Hematopoietic multipotent progenitor cell treated with erythropoietin and hydrocortisone succinate and interleukin-3 and kit ligand, for 8 days (in vitro differentiated cells): ENCODE data around the gene BYSL.

Experiments used
- DNase-seq: peaks from one replicate; pipeline ENCODE4 v3.0.0-alpha.2; 2015

Gene BYSL, protein sequence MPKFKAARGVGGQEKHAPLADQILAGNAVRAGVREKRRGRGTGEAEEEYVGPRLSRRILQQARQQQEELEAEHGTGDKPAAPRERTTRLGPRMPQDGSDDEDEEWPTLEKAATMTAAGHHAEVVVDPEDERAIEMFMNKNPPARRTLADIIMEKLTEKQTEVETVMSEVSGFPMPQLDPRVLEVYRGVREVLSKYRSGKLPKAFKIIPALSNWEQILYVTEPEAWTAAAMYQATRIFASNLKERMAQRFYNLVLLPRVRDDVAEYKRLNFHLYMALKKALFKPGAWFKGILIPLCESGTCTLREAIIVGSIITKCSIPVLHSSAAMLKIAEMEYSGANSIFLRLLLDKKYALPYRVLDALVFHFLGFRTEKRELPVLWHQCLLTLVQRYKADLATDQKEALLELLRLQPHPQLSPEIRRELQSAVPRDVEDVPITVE

GRCh38 chr6:41920921-41921711 lies at the start of gene BYSL, which contains the start of gene MED20:
Gene BYSL (plus strand): TSS chr6:41921499. CDS start chr6:41921563, 64 bp downstream.
Gene MED20 (minus strand): TSS chr6:41921139. CDS start chr6:41921018, 121 bp downstream.
- peak; percentile 95 for DNase-seq

DNA sequence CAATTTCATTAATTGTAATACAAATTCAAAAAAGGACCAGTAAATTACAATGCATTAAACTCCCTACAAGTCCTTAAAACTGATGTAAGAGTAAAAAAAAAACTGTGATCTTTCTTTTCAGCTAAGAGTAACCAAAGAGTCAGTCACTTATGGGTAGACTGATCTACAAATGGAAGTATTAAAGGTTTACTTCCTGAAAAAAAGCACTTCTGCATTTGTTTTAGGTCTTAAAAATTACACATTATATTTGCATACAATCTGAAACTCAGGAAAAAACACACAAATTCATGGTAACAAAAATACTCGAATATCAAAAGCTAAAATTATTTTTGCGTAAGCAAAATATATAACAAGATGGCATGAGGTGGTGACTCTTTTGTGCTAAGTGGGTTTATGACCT lies 49.6 kb upstream of the BYSL start:
- DNase-seq, result no peak

DNA sequence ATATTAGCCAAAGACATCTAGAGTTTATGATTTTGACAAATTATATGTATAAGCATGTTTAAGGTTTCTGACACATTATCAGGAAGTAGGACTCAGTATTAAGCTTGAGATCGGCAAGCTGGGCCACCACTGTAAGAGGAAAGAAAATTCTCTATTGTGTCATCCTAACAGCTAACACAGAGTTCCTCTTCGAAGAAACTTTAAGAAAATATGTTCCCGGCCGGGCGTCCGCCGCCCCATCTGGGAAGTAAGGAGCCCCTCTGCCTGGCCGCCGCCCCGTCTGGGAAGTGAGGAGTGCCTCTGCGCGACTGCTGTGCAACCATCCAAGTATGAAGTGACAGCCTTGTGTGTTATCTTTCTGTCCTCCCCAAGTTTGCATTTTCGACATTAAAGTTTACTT lies 49.2 kb upstream of the BYSL start:
- DNase-seq, result no peak

DNA sequence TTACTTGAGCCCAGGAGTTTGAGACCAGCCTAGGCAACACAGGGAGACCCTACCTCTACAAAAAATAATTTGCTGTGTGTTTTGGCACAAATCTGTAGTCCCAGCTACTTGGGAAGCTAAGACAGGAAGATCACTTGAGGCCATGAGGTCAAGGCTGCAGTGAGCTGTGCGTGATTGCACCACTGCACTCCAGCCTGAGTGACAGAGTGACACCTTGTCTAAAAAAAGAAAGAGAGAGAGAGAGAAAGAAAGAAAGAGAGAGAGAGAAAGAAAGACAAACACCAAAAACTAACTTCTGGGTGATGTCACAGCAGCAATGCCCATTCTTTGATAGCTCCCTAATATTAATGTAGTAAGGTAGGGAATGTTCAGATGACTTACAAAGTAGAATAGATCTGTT lies 46.6 kb upstream of the BYSL start:
- DNase-seq, result no peak

DNA sequence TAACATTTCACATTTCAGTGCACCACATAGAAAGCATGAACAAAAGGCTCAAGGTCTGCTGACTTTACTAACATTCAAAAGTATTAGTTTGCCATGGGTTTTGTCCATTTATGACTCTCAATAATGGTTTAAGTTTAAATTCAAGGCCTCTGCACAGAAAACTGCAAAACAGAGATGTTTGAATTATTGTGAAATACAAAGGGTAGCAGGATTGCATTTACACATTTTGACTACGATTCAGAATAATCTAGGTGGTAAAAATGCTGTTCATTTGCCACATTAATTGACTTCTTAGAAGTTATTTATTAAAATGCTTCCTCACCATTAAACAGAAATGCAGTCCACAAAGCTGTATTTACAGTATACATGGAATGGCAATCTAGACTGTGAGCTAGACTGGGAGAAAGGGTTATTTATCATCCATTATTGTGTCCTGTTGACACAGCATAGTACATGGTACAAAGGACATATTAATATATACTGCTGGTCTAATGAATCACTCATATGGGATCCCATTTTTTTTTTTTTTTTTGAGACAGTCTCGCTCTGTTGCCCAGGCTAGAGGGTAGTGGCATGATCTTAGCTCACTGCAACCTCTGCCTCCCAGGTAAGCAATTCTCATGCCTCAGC lies 44.1 kb upstream of the BYSL start:
- no peak for DNase-seq

GRCh38 chr6:41878246-41878645 lies 43.1 kb upstream of the BYSL start:
- no peak for DNase-seq

DNA sequence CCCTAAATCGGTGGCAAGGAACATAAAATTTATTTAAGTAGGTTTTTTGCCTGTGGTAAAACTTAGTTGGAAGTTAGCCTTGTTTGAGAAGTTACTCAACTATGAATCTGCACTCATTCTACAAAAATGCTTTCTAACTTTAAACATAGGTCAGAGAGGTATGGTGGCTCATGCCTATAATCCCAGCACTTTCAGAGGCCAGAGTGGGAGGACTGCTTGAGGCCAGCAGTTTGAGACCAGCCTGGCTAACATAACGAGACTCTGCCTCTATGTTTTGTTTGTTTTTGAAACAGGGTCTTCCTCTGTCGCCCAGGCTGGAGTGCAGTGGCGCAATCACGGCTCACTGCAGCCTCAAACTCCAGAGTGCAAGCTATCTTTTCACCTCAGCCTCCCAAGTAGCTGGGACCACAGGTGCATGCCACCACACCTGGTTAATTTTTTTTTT lies 42.3 kb upstream of the BYSL start:
- DNase-seq, result no peak

DNA sequence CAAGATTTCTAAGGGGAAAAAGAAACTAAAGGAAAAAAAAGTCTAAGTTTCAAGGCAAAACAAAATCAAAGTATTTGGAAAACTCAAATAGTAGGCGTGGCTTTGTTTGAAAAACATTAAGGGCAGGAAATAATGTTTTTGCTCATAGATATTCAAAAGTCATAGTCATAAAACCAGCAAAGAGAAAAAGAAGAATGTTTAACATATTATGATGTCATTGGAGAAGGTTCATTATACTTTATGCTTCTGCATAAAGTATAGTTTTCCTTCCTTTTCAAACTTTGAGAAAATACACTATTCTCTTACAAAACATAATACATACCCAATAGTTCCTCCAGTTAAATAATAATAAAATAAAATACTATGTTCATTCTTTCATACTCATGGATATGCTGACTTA lies 39.8 kb upstream of the BYSL start:
- no peak for DNase-seq

- no peak for DNase-seq
These were observed 36.3 kb upstream of the BYSL start for GRCh38 chr6:41884957-41885356.

GRCh38 chr6:41885930-41886329 lies 35.4 kb upstream of the BYSL start:
- DNase-seq, result no peak

DNA sequence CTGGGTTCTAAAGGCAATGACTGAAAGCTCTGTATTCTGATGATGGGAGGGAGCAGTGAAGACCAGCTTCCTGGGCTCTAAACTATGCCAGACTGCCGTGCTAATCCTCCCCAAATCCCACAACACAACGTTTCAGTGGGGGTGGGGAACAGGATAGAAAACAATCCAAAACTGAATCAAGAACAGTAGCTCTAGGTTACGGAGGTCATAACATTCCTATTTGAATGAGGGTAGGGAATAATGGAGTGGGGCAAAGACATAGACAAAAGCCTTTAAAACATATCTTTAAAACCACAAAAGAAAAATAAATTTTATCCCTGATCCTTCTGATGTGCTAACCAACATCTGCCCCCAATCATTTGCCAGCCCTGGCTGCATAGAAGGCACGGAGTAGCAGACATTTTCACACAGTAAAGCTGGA lies 34.0 kb upstream of the BYSL start:
- no peak for DNase-seq

- DNase-seq, result no peak
These were observed 28.3 kb upstream of the BYSL start for GRCh38 chr6:41892921-41893564.

GRCh38 chr6:41894366-41895299 lies 26.7 kb upstream of the BYSL start:
- peak; percentile 9 for DNase-seq

- peak; percentile 84 for DNase-seq
These were observed 25.7 kb upstream of the BYSL start, which contains the start of gene USP49 for GRCh38 chr6:41895300-41896233. Gene USP49 (minus strand): TSS chr6:41895375. CDS start chr6:41806983, 88,392 bp downstream.

- no peak for DNase-seq
These were observed 25.0 kb upstream of the BYSL start for GRCh38 chr6:41896281-41896680.

- DNase-seq, result no peak
These were observed 20.4 kb upstream of the BYSL start for GRCh38 chr6:41900861-41901260.

DNA sequence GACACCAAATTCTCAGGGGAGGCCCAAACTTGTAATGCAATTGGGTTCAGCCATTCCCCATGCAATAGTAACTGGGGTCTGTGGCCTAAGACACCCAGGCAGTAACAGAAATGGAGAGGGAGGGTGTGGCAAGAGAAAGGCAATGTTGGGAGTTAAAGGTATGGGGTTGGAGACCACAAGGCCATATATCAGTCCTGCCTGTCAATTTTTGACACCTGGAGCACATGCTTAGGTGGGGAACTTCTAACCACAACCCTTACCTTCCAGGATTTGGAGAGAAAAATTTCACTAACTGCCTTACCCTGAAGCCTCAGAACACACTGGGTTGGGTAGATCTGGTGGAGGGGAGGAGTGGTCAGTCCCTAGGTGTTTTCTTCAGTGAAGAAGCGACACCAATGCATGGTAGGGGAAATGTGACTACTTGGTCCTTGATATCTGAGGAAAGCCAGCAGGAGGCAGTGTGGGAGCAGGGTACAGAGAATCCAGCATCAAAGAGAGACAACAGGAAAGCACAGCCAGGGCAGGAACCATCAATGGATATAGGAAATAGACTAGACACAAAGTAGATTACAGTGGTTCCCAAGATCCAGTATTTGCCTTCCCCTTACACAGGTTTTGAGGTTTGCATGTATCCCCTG lies 19.3 kb upstream of the BYSL start:
- peak; percentile 74 for DNase-seq

GRCh38 chr6:41909727-41910126 lies 11.6 kb upstream of the BYSL start:
- no peak for DNase-seq

GRCh38 chr6:41914343-41914742 lies 7.0 kb upstream of the BYSL start:
- no peak for DNase-seq
